ENCODE measurements around the gene CLSTN2.

Gene CLSTN2

DNA sequence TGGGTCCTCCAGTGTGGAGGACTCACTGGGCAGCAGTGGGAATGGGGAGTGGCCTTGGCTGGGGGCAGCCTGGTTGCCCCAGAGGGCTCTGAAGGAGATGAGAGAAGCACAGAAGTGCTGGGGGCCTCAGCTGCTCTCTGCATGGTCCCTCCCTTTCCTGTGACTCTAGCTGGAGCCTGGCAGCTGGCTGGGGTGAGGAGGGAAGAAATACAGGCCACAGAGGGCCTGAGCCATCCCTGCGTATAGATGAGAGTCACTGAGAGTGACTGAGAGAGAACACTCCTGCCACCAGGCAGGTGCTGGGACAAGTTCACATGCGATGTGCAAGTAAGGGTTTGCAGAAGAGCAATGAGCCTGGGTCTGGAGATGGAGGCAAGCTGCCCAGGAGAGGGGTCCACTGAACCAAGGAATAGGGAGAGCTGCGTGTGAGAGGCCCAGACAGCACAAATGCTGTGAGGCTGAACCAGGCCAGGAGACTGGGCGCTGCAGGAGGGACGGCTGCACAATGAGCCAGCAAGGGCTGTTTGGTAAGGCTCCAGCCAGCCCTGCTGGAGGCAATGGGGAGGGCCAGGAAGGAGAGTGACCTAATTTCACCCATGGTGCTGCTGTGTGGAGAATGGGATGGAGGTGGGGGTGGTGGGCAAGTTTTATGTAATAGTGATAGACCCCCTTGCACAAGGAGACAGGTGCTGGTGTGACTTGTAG is 87.2 kb downstream of the CLSTN2 start:
- no peaks in the 10 kb centered on the region for H3K4me1 ChIP-seq (ENCODE audit: low read depth, poor library complexity, severe bottlenecking)
- H3K79me2 ChIP-seq (ENCODE audit: insufficient read depth, low read depth), result no peaks in the 10 kb centered on the region
- no peak overlapping the region for H3K9ac ChIP-seq
- no peak overlapping the region for H3K4me3 ChIP-seq (IDR thresholded peaks at IDR 0.05; ENCODE audit: insufficient read depth, low read depth, low read length)
- H3K27me3 ChIP-seq (ENCODE audit: insufficient read depth, low read depth), result no peaks in the 10 kb centered on the region
- no peaks in the 10 kb centered on the region for H4K20me1 ChIP-seq (ENCODE audit: insufficient read depth)
- TF ChIP-seq, protein P1, sequence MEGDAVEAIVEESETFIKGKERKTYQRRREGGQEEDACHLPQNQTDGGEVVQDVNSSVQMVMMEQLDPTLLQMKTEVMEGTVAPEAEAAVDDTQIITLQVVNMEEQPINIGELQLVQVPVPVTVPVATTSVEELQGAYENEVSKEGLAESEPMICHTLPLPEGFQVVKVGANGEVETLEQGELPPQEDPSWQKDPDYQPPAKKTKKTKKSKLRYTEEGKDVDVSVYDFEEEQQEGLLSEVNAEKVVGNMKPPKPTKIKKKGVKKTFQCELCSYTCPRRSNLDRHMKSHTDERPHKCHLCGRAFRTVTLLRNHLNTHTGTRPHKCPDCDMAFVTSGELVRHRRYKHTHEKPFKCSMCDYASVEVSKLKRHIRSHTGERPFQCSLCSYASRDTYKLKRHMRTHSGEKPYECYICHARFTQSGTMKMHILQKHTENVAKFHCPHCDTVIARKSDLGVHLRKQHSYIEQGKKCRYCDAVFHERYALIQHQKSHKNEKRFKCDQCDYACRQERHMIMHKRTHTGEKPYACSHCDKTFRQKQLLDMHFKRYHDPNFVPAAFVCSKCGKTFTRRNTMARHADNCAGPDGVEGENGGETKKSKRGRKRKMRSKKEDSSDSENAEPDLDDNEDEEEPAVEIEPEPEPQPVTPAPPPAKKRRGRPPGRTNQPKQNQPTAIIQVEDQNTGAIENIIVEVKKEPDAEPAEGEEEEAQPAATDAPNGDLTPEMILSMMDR (conservative IDR thresholded peaks at IDR 0.05; ENCODE audit: low read depth, low read length), result no peak
- no peak overlapping the region for H3K27ac ChIP-seq
- no peaks in the 10 kb centered on the region for H3K36me3 ChIP-seq (ENCODE audit: insufficient read depth)
- no peak overlapping the region for H3K4me2 ChIP-seq
- H2AFZ ChIP-seq (ENCODE audit: low read depth), result no peak overlapping the region

DNA sequence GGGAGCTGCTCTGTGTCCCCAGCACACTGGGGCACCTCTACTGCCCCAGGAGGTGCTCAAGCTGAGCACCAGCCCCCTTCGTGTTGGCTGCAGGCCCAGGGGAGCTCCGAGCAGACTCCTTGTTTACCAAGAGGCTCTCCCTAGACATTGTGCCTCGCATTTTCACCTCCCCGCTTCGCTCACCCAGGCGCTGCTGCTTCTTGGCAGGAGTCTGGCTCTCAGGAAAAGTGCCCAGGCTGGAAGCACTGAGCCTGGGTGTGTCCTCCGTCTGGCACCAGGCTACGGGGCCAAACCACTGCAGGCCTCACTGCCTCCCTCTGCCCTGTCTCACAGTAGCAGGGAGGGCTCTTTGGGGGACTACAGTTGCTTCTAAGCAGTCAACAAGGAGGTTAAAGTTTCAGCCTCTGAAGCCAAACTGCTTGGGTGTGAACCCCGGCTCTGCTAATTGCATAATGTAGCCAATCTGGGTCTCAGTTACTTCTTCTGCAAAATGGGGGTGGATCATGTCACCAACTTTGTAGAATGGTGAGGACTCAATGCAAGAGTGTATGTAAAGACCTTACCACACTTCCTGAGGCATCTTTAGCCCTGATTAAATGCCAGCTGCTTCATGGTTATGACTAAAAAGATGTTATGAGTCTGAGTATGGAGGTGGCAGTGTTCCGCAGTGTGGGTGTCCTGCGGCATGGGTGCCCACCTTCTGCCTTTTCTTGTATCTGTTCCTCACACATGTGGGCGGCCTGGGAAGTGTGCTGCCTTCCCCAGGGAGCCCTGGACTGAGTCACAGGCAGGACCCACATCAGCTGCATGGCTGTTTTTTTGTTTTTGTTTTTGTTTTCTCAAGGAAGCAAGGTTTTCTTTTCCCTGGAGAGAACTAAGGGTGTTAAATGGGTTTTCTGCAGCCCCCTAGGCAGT is 88.9 kb downstream of the CLSTN2 start:
- H3K4me2 ChIP-seq, result no peak overlapping the region
- no peak overlapping the region for H3K27ac ChIP-seq
- H3K36me3 ChIP-seq (ENCODE audit: insufficient read depth), result no peaks in the 10 kb centered on the region
- H3K9ac ChIP-seq, result no peak overlapping the region
- H3K4me3 ChIP-seq (IDR thresholded peaks at IDR 0.05; ENCODE audit: insufficient read depth, low read depth, low read length), result no peak overlapping the region
- no peaks in the 10 kb centered on the region for H3K79me2 ChIP-seq (ENCODE audit: insufficient read depth, low read depth)
- no peak overlapping the region for H2AFZ ChIP-seq (ENCODE audit: low read depth)
- H3K27me3 ChIP-seq (ENCODE audit: insufficient read depth, low read depth), result no peaks in the 10 kb centered on the region
- TF ChIP-seq, protein P1 (conservative IDR thresholded peaks at IDR 0.05; ENCODE audit: low read depth, low read length), result no peak
- no peaks in the 10 kb centered on the region for H4K20me1 ChIP-seq (ENCODE audit: insufficient read depth)
- no peaks in the 10 kb centered on the region for H3K4me1 ChIP-seq (ENCODE audit: low read depth, poor library complexity, severe bottlenecking)

DNA sequence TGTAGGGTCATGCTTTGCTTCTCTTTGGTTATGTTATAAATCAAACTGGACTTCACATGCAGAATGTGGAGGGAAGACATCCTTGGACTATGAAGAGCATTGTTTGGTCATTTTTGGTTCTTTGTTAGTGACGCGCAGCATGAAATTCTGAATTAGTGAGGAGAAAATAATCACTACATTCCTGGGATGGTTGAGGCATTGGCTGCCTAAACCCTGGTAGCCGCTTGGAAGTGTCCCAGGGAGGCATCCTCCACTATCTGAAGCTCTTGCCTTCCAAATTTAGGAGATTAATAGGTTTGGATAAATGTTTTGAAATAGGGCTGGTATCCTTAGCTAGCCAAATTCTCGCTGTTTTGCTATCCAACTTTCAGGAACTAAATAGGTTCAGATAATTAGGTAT is 96.2 kb downstream of the CLSTN2 start:
- H3K79me2 ChIP-seq (ENCODE audit: insufficient read depth, low read depth), result no peaks in the 10 kb centered on the region
- H3K27ac ChIP-seq, result no peak overlapping the region
- H3K9ac ChIP-seq, result no peak overlapping the region
- no peaks in the 10 kb centered on the region for H4K20me1 ChIP-seq (ENCODE audit: insufficient read depth)
- H3K27me3 ChIP-seq (ENCODE audit: insufficient read depth, low read depth), result no peaks in the 10 kb centered on the region
- no peaks in the 10 kb centered on the region for H3K4me1 ChIP-seq (ENCODE audit: low read depth, poor library complexity, severe bottlenecking)
- no peak overlapping the region for H3K4me2 ChIP-seq
- no peaks in the 10 kb centered on the region for H3K36me3 ChIP-seq (ENCODE audit: insufficient read depth)
- TF ChIP-seq, protein P1 (conservative IDR thresholded peaks at IDR 0.05; ENCODE audit: low read depth, low read length), result no peak
- H3K4me3 ChIP-seq (IDR thresholded peaks at IDR 0.05; ENCODE audit: insufficient read depth, low read depth, low read length), result no peak overlapping the region
- no peak overlapping the region for H2AFZ ChIP-seq (ENCODE audit: low read depth)

DNA sequence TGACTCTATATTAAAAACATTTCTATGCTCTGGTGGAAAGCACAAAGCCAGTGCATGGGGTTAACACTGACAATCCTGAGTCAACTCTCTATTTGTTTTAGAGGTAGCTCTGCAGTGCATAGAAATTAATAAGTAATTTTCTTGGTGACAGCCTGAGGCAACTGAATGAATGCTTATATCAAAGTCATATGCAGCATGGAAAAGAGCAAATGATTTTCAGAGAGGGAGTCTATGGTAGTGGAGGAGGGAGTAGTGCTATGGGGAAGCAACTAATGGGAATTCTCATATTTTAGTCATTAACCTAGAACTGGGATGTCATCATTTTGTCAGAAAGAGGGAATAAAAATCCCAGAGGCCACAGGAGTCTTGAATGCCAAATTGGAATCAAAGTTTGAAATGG is 99.1 kb downstream of the CLSTN2 start:
- TF ChIP-seq, protein P1 (conservative IDR thresholded peaks at IDR 0.05; ENCODE audit: low read depth, low read length), result no peak
- H3K27me3 ChIP-seq (ENCODE audit: insufficient read depth, low read depth), result no peaks in the 10 kb centered on the region
- no peaks in the 10 kb centered on the region for H3K36me3 ChIP-seq (ENCODE audit: insufficient read depth)
- no peak overlapping the region for H2AFZ ChIP-seq (ENCODE audit: low read depth)
- H3K4me2 ChIP-seq, result no peak overlapping the region
- no peaks in the 10 kb centered on the region for H4K20me1 ChIP-seq (ENCODE audit: insufficient read depth)
- no peak overlapping the region for H3K27ac ChIP-seq
- no peak overlapping the region for H3K4me3 ChIP-seq (IDR thresholded peaks at IDR 0.05; ENCODE audit: insufficient read depth, low read depth, low read length)
- no peaks in the 10 kb centered on the region for H3K79me2 ChIP-seq (ENCODE audit: insufficient read depth, low read depth)
- no peak overlapping the region for H3K9ac ChIP-seq
- H3K4me1 ChIP-seq (ENCODE audit: low read depth, poor library complexity, severe bottlenecking), result no peaks in the 10 kb centered on the region
